Prostate gland (tissue), 2 donors: ENCODE results near the gene DUSP1. TPM values are rescaled to one million over a fixed set of nuclear protein-coding genes. Genes with fewer than 3 reads are reported as not detected.
A peak's percentile ranks its signal among the peaks of the same experiment; 100 is the strongest.

Experiments
- DNase-seq: peaks from one replicate; pipeline ENCODE4 v3.0.0-alpha.2; 2019; ENCODE audit warnings: low spot score
- H3K27ac ChIP-seq, 2 donors: fragments of 200-600 bp; sonication (generic); 2 replicates each; pipeline ENCODE4 v1.5.1; 2017 to 2019
- H3K27me3 ChIP-seq: fragments of 200-600 bp; sonication (generic); replicated peaks from 2 replicates; pipeline ENCODE4 v1.5.1; 2019; ENCODE audit not compliant: insufficient read depth
- H3K36me3 ChIP-seq, 2 donors: fragments of 200-600 bp; sonication (generic); 1 replicate in 1 of 2; 2 replicates in 1 of 2; pipeline versions ENCODE4 v1.5.1 to v1.8.1; 2017 to 2019
- H3K4me1 ChIP-seq: fragments of 200-600 bp; sonication (generic); replicated peaks from 2 replicates; pipeline ENCODE4 v1.5.1; 2019
- H3K4me3 ChIP-seq, 2 donors: fragments of 200-600 bp; sonication (generic); 2 replicates each; pipeline ENCODE4 v1.5.1; 2017 to 2019
- H3K9me3 ChIP-seq: fragments of 200-600 bp; sonication (generic); 2 replicates; pipeline ENCODE4 v1.5.1; 2017
- POLR2A ChIP-seq: fragments of 450-650 bp; IDR thresholded peaks from one replicate; pipeline ENCODE4 v1.6.1; 2016; ENCODE audit warnings: antibody characterized with exemption, mild to moderate bottlenecking
- POLR2AphosphoS5 ChIP-seq: sonication (generic); formaldehyde crosslinking; IDR thresholded peaks from one replicate; pipeline ENCODE4 v1.6.1; 2017; ENCODE audit warnings: antibody characterized with exemption
- WGBS: methylation state at CpG from one replicate; pipeline ENCODE4 v1.1.5; 2018; 5-methylcytosine and 5-hydroxymethylcytosine counted together
- intact Hi-C: fragments of 100-400 bp; cut with DNase I; formaldehyde crosslinking; loops from one replicate; pipeline ENCODE4 v1.14.2; 2022
- total RNA-seq, 2 donors: library from RNA; depleted of rRNA; stranded (reverse); fragments of >200 nt; gene quantifications; one replicate each; pipeline ENCODE4 v1.1.0, GENCODE V29; 2016
- TF ChIP-seq, protein P1 (sequence below), 4 experiments: fragments of 200-600 bp in 2 of 4; fragments of 450-650 bp in 2 of 4; sonication (generic) in 2 of 4; IDR thresholded peaks; 1 replicate in 3 of 4; 2 replicates in 1 of 4; pipeline ENCODE4 v1.5.1; 2016 to 2019; ENCODE audit warnings: antibody characterized with exemption in 4 of 4, mild to moderate bottlenecking in 2 of 4, moderate library complexity in 2 of 4

Gene DUSP1
- total RNA-seq, 2 donors from 2014 or later, result 559 to 659 TPM

- no peaks in the 10 kb centered on the region for H3K36me3 ChIP-seq
- no peak overlapping the region for H3K27ac ChIP-seq
- 83% methylated on average over 7 of the region's 7 CpGs for WGBS
- TF ChIP-seq POLR2A (no peak), POLR2AphosphoS5 (no peak)
- TF ChIP-seq, protein P1, sequence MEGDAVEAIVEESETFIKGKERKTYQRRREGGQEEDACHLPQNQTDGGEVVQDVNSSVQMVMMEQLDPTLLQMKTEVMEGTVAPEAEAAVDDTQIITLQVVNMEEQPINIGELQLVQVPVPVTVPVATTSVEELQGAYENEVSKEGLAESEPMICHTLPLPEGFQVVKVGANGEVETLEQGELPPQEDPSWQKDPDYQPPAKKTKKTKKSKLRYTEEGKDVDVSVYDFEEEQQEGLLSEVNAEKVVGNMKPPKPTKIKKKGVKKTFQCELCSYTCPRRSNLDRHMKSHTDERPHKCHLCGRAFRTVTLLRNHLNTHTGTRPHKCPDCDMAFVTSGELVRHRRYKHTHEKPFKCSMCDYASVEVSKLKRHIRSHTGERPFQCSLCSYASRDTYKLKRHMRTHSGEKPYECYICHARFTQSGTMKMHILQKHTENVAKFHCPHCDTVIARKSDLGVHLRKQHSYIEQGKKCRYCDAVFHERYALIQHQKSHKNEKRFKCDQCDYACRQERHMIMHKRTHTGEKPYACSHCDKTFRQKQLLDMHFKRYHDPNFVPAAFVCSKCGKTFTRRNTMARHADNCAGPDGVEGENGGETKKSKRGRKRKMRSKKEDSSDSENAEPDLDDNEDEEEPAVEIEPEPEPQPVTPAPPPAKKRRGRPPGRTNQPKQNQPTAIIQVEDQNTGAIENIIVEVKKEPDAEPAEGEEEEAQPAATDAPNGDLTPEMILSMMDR (IDR thresholded peaks at IDR 0.05), result no peak
- no peak for DNase-seq
- intact Hi-C loops, result no loop called here
- no peaks in the 10 kb centered on the region for H3K27me3 ChIP-seq
- no peaks in the 10 kb centered on the region for H3K4me1 ChIP-seq
- H3K4me3 ChIP-seq, result no peak overlapping the region
- H3K9me3 ChIP-seq, result no peaks in the 10 kb centered on the region
Measured at GRCh38 chr5:172782169-172783039, 11.4 kb upstream of the DUSP1 start.

DNA sequence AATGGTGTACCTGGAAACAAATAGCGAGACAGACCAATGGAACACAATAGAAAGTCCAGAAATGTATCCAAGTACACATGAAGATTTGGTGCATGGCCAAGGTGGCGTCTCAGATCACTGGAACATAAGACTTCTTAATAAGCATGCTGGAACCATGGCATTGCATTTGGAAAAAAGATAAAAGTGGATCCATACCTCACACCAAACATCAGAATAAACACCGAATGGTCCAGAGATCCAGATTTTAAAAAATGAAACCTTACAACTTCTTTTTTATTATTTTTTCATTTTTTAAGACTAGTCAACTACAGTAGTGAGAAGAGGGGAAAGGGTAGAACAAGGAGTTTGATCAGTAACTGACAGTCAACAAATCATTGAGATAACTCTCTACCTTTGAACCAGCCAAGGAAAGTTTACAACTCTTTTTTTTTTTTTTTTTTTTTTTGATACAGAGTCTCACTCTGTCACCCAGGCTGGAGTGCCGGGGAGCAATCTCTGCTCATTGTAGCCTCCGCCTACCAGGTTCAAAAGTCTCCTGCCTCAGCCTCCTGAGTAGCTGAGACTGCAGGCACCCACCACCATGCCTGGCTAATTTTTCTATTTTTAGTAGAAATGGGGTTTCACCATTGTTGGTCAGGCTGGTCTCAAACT lies 8.8 kb upstream of the DUSP1 start:
- peaks cover 12% of the 10 kb centered on the region for H3K4me1 ChIP-seq
- H3K27ac ChIP-seq, result peak overlapping the region in 1 of 2 donors; percentile 100
- DNase-seq, result no peak
- no peaks in the 10 kb centered on the region for H3K9me3 ChIP-seq
- no peaks in the 10 kb centered on the region for H3K36me3 ChIP-seq
- no peak overlapping the region for H3K4me3 ChIP-seq
- 70% methylated on average over 5 of the region's 5 CpGs for WGBS
- peak; percentile 36 for TF ChIP-seq POLR2AphosphoS5
- TF ChIP-seq, protein P1 (IDR thresholded peaks at IDR 0.05), result no peak
- TF ChIP-seq POLR2A, result no peak
- H3K27me3 ChIP-seq, result no peaks in the 10 kb centered on the region
- intact Hi-C loops, result loop anchor here (5.0 kb wide), 1 partner anchor 57 kb away; no protein-coding TSS in a partner anchor

GRCh38 chr5:172777881-172778814 lies 7.2 kb upstream of the DUSP1 start:
- H3K9me3 ChIP-seq, result no peaks in the 10 kb centered on the region
- no peaks in the 10 kb centered on the region for H3K27me3 ChIP-seq
- intact Hi-C loops, result loop anchor here (5.0 kb wide), 1 partner anchor 59 kb away; no protein-coding TSS in a partner anchor
- TF ChIP-seq POLR2A, result no peak
- no peak for TF ChIP-seq POLR2AphosphoS5
- TF ChIP-seq, protein P1 (IDR thresholded peaks at IDR 0.05), result no peak
- DNase-seq, result no peak
- H3K27ac ChIP-seq, result peak overlapping the region; percentile 98 to 100
- 77% methylated on average over 13 of the region's 13 CpGs for WGBS
- no peaks in the 10 kb centered on the region for H3K36me3 ChIP-seq
- peaks cover 15% of the 10 kb centered on the region for H3K4me1 ChIP-seq
- no peak overlapping the region for H3K4me3 ChIP-seq

- H3K4me1 ChIP-seq, result peaks cover 20% of the 10 kb centered on the region
- H3K36me3 ChIP-seq, result no peaks in the 10 kb centered on the region
- no peaks in the 10 kb centered on the region for H3K27me3 ChIP-seq
- 45% methylated on average over 2 of the region's 2 CpGs for WGBS
- no peak overlapping the region for H3K4me3 ChIP-seq
- peak overlapping the region; percentile 98 to 100 for H3K27ac ChIP-seq
- peak; percentile 83 for TF ChIP-seq POLR2AphosphoS5
- TF ChIP-seq, protein P1 (IDR thresholded peaks at IDR 0.05), result no peak
- no peaks in the 10 kb centered on the region for H3K9me3 ChIP-seq
- intact Hi-C loops, result loop anchor here (5.0 kb wide), 1 partner anchor 61 kb away; no protein-coding TSS in a partner anchor
- peak; percentile 78 for DNase-seq
Measured at GRCh38 chr5:172776235-172776594, 5.2 kb upstream of the DUSP1 start.
